ENCODE data around the gene FAM117A. TPM values are rescaled to one million over a fixed set of nuclear protein-coding genes. Genes with fewer than 3 reads are reported as not detected.

Gene FAM117A
- total RNA-seq, 1 experiment from 2014 or later = 26.2 TPM

DNA sequence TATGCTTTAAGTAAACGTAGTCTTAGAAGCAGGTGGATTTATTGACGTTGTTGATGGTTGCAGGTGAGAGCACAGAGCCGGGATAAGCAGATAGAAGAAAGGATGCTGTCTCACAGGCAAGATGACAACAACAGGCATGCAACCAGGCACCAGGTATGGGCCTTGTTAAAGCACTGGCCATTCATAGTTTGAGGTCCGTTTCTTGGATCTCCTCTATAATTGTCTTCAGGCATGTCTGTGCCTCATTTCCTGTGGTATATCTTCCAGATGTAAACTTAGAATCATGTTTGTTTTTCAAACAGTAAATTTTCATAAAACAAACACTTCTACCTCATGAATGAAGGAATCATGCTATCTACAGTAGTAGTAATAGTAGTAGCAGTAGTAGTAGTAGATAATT, 45.1 kb upstream of the FAM117A start (continued):
- TF ChIP-seq, protein P1, sequence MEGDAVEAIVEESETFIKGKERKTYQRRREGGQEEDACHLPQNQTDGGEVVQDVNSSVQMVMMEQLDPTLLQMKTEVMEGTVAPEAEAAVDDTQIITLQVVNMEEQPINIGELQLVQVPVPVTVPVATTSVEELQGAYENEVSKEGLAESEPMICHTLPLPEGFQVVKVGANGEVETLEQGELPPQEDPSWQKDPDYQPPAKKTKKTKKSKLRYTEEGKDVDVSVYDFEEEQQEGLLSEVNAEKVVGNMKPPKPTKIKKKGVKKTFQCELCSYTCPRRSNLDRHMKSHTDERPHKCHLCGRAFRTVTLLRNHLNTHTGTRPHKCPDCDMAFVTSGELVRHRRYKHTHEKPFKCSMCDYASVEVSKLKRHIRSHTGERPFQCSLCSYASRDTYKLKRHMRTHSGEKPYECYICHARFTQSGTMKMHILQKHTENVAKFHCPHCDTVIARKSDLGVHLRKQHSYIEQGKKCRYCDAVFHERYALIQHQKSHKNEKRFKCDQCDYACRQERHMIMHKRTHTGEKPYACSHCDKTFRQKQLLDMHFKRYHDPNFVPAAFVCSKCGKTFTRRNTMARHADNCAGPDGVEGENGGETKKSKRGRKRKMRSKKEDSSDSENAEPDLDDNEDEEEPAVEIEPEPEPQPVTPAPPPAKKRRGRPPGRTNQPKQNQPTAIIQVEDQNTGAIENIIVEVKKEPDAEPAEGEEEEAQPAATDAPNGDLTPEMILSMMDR (IDR thresholded peaks at IDR 0.05) = no peak
- TF ChIP-seq NR2C2 (CRISPR knock-in tag; IDR thresholded peaks at IDR 0.05) = no peak
- no peak for TF ChIP-seq NFE2L1 (CRISPR knock-in tag; IDR thresholded peaks at IDR 0.05)

DNA sequence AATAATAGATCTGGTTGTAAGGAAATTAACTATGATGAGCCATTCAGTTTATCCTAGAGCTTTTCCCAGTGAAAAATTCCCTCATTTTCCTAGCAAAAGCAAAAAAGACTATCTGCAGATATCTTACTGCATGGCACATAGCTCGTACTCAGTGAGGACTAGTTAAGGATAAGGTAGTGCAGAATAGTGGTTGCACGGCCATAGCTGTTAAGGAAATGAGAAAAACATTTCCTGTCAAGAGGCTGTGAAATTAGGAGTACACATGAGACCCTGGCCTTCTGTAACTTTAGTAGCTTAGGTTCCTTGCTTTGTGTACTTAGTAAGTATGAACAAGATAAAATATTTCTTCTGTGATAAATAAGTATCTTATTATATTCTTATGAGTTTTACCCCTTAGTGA, 34.8 kb upstream of the FAM117A start:
- Mint-ChIP-seq H3K36me3 (peaks cover 66% of the 10 kb centered on the region), H3K4me3 (no peak overlapping the region), H3K9me3 (0 out of 2 replicates have a peak, but pooled peaks cover 4% of the 10 kb centered on the region), H3K27ac (no peak overlapping the region), H3K27me3 (ENCODE audit: low read depth) (no peaks in the 10 kb centered on the region), H3K4me1 (peaks cover 6% of the 10 kb centered on the region)
- CTCF ChIA-PET = interaction anchor here (1.7 kb wide), 1 partner anchor 53 kb away, joined by 6 read pairs; no protein-coding TSS in a partner anchor
- ATAC-seq = no peak
- no peak for DNase-seq (ENCODE audit: low spot score)
- TF ChIP-seq CREM (CRISPR knock-in tag; IDR thresholded peaks at IDR 0.05) (no peak), IRF2 (CRISPR knock-in tag; IDR thresholded peaks at IDR 0.05; ENCODE audit: borderline replicate concordance, low read depth) (no peak)
- POLR2A ChIA-PET = interaction anchor here (1.6 kb wide), 1 partner anchor 17 kb away, joined by 3 read pairs; no protein-coding TSS in a partner anchor

- TF ChIP-seq CBFB (CRISPR knock-in tag; IDR thresholded peaks at IDR 0.05; ENCODE audit: low read depth) (no peak), ZNF671 (CRISPR knock-in tag; IDR thresholded peaks at IDR 0.05) (no peak), ZNF138 (CRISPR knock-in tag; conservative IDR thresholded peaks at IDR 0.05) (no peak), ZNF423 (CRISPR knock-in tag; IDR thresholded peaks at IDR 0.05) (no peak), CREB1 (CRISPR knock-in tag; IDR thresholded peaks at IDR 0.05) (no peak), MXD4 (CRISPR knock-in tag; IDR thresholded peaks at IDR 0.05; ENCODE audit: borderline replicate concordance) (no peak), RELA (CRISPR knock-in tag; IDR thresholded peaks at IDR 0.05; ENCODE audit: borderline replicate concordance) (no peak)
- TF ChIP-seq, protein P2, sequence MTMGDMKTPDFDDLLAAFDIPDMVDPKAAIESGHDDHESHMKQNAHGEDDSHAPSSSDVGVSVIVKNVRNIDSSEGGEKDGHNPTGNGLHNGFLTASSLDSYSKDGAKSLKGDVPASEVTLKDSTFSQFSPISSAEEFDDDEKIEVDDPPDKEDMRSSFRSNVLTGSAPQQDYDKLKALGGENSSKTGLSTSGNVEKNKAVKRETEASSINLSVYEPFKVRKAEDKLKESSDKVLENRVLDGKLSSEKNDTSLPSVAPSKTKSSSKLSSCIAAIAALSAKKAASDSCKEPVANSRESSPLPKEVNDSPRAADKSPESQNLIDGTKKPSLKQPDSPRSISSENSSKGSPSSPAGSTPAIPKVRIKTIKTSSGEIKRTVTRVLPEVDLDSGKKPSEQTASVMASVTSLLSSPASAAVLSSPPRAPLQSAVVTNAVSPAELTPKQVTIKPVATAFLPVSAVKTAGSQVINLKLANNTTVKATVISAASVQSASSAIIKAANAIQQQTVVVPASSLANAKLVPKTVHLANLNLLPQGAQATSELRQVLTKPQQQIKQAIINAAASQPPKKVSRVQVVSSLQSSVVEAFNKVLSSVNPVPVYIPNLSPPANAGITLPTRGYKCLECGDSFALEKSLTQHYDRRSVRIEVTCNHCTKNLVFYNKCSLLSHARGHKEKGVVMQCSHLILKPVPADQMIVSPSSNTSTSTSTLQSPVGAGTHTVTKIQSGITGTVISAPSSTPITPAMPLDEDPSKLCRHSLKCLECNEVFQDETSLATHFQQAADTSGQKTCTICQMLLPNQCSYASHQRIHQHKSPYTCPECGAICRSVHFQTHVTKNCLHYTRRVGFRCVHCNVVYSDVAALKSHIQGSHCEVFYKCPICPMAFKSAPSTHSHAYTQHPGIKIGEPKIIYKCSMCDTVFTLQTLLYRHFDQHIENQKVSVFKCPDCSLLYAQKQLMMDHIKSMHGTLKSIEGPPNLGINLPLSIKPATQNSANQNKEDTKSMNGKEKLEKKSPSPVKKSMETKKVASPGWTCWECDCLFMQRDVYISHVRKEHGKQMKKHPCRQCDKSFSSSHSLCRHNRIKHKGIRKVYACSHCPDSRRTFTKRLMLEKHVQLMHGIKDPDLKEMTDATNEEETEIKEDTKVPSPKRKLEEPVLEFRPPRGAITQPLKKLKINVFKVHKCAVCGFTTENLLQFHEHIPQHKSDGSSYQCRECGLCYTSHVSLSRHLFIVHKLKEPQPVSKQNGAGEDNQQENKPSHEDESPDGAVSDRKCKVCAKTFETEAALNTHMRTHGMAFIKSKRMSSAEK (CRISPR knock-in tag; IDR thresholded peaks at IDR 0.05; ENCODE audit: borderline replicate concordance) = no peak
- TF ChIP-seq, protein P3, sequence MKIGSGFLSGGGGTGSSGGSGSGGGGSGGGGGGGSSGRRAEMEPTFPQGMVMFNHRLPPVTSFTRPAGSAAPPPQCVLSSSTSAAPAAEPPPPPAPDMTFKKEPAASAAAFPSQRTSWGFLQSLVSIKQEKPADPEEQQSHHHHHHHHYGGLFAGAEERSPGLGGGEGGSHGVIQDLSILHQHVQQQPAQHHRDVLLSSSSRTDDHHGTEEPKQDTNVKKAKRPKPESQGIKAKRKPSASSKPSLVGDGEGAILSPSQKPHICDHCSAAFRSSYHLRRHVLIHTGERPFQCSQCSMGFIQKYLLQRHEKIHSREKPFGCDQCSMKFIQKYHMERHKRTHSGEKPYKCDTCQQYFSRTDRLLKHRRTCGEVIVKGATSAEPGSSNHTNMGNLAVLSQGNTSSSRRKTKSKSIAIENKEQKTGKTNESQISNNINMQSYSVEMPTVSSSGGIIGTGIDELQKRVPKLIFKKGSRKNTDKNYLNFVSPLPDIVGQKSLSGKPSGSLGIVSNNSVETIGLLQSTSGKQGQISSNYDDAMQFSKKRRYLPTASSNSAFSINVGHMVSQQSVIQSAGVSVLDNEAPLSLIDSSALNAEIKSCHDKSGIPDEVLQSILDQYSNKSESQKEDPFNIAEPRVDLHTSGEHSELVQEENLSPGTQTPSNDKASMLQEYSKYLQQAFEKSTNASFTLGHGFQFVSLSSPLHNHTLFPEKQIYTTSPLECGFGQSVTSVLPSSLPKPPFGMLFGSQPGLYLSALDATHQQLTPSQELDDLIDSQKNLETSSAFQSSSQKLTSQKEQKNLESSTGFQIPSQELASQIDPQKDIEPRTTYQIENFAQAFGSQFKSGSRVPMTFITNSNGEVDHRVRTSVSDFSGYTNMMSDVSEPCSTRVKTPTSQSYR (CRISPR knock-in tag; IDR thresholded peaks at IDR 0.05) = no peak
- TF ChIP-seq, protein P4, sequence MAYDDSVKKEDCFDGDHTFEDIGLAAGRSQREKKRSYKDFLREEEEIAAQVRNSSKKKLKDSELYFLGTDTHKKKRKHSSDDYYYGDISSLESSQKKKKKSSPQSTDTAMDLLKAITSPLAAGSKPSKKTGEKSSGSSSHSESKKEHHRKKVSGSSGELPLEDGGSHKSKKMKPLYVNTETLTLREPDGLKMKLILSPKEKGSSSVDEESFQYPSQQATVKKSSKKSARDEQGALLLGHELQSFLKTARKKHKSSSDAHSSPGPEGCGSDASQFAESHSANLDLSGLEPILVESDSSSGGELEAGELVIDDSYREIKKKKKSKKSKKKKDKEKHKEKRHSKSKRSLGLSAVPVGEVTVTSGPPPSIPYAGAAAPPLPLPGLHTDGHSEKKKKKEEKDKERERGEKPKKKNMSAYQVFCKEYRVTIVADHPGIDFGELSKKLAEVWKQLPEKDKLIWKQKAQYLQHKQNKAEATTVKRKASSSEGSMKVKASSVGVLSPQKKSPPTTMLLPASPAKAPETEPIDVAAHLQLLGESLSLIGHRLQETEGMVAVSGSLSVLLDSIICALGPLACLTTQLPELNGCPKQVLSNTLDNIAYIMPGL (CRISPR knock-in tag; IDR thresholded peaks at IDR 0.05) = no peak
- H3K9me3 Mint-ChIP-seq = 0 out of 2 replicates have a peak, but pooled peaks cover 4% of the 10 kb centered on the region
- H3K27ac Mint-ChIP-seq = no peak overlapping the region
- POLR2A ChIA-PET = interaction anchor here (1.6 kb wide), 1 partner anchor 18 kb away, joined by 3 read pairs; no protein-coding TSS in a partner anchor
- CTCF ChIA-PET = interaction anchor here (1.7 kb wide), 1 partner anchor 54 kb away, joined by 6 read pairs; no protein-coding TSS in a partner anchor
- DNase-seq (ENCODE audit: low spot score) = no peak
- H3K4me1 Mint-ChIP-seq = peaks cover 6% of the 10 kb centered on the region
- H3K36me3 Mint-ChIP-seq = peaks cover 68% of the 10 kb centered on the region
- no peaks in the 10 kb centered on the region for H3K27me3 Mint-ChIP-seq (ENCODE audit: low read depth)
- ATAC-seq = no peak
- no peak overlapping the region for H3K4me3 Mint-ChIP-seq
Observed at GRCh38 chr17:49798182-49798581, 34.3 kb upstream of the FAM117A start.
